Right lobe of liver (tissue), 6 donors: ENCODE results near the gene OPCML. TPM values are rescaled to one million over a fixed set of nuclear protein-coding genes. Genes with fewer than 3 reads are reported as not detected.
A peak's percentile ranks its signal among the peaks of the same experiment; 100 is the strongest.

Experiments used
- ATAC-seq, 4 donors: fragments of 200-7000 bp; cut with Tn5 transposase; one replicate each; pipeline ENCODE4 v1.9.1; 2020; ENCODE audit warnings: mild to moderate bottlenecking in 4 of 4, moderate library complexity in 4 of 4
- DNase-seq, 3 donors: peaks; one replicate each; pipeline ENCODE4 v3.0.0-alpha.2; 2020
- H3K27ac ChIP-seq, 3 donors: fragments of 200-600 bp; one replicate each; pipeline ENCODE4 v1.8.0; 2022
- H3K27me3 ChIP-seq, 2 donors: fragments of 200-600 bp; one replicate each; pipeline ENCODE4 v1.8.0; 2022
- H3K36me3 ChIP-seq, 4 donors: fragments of 200-600 bp; sonication (generic) in 1 of 4; one replicate each; pipeline versions ENCODE4 v1.5.1 to v1.8.0; 2017 to 2022; ENCODE audit warnings: control low read depth in 1 of 4
- H3K4me1 ChIP-seq, 4 donors: fragments of 200-600 bp; sonication (generic) in 1 of 4; one replicate each; pipeline versions ENCODE4 v1.5.1 to v1.8.0; 2017 to 2022; ENCODE audit warnings: control low read depth in 1 of 4
- H3K4me3 ChIP-seq, 3 donors: fragments of 200-600 bp; one replicate each; pipeline ENCODE4 v1.8.0; 2022
- H3K9me3 ChIP-seq, 4 donors: fragments of 200-600 bp; sonication (generic) in 1 of 4; one replicate each; pipeline versions ENCODE4 v1.5.1 to v1.8.0; 2017 to 2022; ENCODE audit warnings: control low read depth in 1 of 4
- POLR2A ChIP-seq: fragments of 450-650 bp; IDR thresholded peaks from one replicate; pipeline ENCODE4 v1.6.1; 2017; ENCODE audit warnings: antibody characterized with exemption, mild to moderate bottlenecking
- WGBS: methylation state at CpG from one replicate; pipeline ENCODE4 v1.1.6; 2018; ENCODE audit warnings: low coverage, low lambda C conversion rate; ENCODE audit not compliant: insufficient coverage; ENCODE audit errors: missing lambda C conversion rate; 5-methylcytosine and 5-hydroxymethylcytosine counted together
- intact Hi-C, 2 donors: fragments of 100-400 bp; cut with DNase I; formaldehyde crosslinking; loops; one replicate each; pipeline versions ENCODE4 v1.11.2 to v1.14.1; 2022
- total RNA-seq, 6 experiments: library from RNA; depleted of rRNA in 2 of 6; stranded (reverse); fragments of >200 nt in 2 of 6; fragmentation: NEBNext Ultra II Directional in 3 of 6; extraction: Animal tissue kit (Norgen Biotek cat#: 25700) in 3 of 6; gene quantifications; one replicate each; pipeline versions ENCODE4 v1.1.0 to v1.2.4, GENCODE V29; 2016 to 2023
- TF ChIP-seq, protein P1 (sequence below), 4 donors: fragments of 200-600 bp in 3 of 4; fragments of 450-650 bp in 1 of 4; IDR thresholded peaks; one replicate each; pipeline versions ENCODE4 v1.5.1 to v1.8.0; 2016 to 2022; ENCODE audit warnings: antibody characterized with exemption in 4 of 4, mild to moderate bottlenecking in 2 of 4
- donor health status: DM: no; HTN: yes; CAD: no.
- donor health status: DM: no; HTN: no; CAD: no.
- donor health status: DM: no; HTN: no; CAD: no.
- donor health status: DM: no; HTN: yes; CAD: no.
- donor health status: DM: no; HTN: yes; CAD: no.

OPCML gene
- total RNA-seq, 6 experiments from 2014 or later: 0.11 TPM; not detected in 5

DNA sequence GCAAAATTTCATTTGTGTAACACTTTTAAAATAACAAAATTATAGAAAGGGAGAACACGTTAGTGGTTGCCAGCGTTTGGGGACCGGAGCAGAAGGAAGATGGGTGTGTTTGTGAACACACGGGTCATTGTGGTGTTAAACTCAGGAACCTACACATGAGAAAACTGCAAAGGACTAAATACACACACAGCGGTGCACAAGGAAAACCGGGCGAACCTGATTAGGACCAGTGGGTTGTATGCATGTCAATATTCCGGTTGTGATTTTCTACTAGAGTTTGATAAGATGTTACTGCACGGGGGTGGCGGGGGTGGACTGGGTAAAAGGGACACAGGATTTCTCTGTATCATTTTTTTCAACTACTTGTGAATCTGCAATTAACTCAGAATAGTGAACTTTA, 351.2 kb downstream of the OPCML start:
- ATAC-seq (no peak), DNase-seq (no peak)
- Histone ChIP-seq H3K4me3 (no peak overlapping the region), H3K9me3 (no peaks in the 10 kb centered on the region), H3K27ac (no peak overlapping the region), H3K27me3 (no peaks in the 10 kb centered on the region), H3K36me3 (no peaks in the 10 kb centered on the region), H3K4me1 (no peaks in the 10 kb centered on the region)
- intact Hi-C loops: no loop called here
- TF ChIP-seq, protein P1, sequence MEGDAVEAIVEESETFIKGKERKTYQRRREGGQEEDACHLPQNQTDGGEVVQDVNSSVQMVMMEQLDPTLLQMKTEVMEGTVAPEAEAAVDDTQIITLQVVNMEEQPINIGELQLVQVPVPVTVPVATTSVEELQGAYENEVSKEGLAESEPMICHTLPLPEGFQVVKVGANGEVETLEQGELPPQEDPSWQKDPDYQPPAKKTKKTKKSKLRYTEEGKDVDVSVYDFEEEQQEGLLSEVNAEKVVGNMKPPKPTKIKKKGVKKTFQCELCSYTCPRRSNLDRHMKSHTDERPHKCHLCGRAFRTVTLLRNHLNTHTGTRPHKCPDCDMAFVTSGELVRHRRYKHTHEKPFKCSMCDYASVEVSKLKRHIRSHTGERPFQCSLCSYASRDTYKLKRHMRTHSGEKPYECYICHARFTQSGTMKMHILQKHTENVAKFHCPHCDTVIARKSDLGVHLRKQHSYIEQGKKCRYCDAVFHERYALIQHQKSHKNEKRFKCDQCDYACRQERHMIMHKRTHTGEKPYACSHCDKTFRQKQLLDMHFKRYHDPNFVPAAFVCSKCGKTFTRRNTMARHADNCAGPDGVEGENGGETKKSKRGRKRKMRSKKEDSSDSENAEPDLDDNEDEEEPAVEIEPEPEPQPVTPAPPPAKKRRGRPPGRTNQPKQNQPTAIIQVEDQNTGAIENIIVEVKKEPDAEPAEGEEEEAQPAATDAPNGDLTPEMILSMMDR (IDR thresholded peaks at IDR 0.05): no peak
- no peak for TF ChIP-seq POLR2A
- 68% methylated on average over 7 of the region's 10 CpGs for WGBS

DNA sequence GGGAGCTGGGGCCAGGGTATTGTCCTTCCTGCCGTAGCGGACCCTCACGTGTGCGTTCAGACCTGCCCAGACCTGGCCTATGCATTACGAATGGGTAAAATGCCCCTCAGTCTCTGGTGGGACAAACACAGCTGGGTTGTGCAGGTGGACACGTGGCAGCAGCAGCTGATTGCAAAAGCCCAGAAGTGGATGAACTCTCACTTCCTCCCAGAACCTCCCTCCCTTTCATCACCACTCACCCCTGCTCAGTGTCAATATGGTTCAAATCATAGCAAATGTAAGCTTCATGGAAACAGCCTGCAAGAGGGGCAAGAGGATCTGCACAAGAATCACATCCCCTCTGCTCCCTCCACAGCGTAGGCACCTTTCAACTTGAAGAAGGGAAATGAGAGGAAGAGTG, 352.1 kb downstream of the OPCML start:
- Histone ChIP-seq H3K27me3 (no peaks in the 10 kb centered on the region), H3K4me3 (no peak overlapping the region), H3K27ac (no peak overlapping the region), H3K4me1 (no peaks in the 10 kb centered on the region), H3K36me3 (no peaks in the 10 kb centered on the region), H3K9me3 (no peaks in the 10 kb centered on the region)
- no peak for ATAC-seq
- DNase-seq: no peak
- WGBS: 64% methylated on average over 6 of the region's 7 CpGs
- intact Hi-C loops: no loop called here
- TF ChIP-seq, protein P1 (IDR thresholded peaks at IDR 0.05): no peak
- no peak for TF ChIP-seq POLR2A

DNA sequence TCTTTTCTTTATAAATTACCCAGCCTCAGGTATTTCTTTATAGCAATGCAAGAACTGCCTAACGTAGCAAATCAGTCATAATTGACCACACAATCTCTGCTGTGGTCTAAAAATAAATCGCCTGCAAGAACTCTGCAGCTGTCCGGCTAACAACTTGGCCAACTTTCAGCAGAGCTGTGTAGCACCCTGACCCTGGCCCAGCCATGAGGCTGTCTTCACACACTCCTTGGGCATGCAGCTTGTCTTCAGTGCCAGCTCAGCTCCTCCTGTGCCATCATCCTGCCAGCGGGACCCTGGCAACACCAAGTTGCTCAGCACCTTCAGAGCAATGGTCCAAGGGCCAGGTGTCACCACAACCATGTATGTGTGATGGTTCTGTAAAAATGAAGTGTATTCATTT, 355.6 kb downstream of the OPCML start:
- H3K27ac ChIP-seq: no peak overlapping the region
- TF ChIP-seq, protein P1 (IDR thresholded peaks at IDR 0.05): no peak
- TF ChIP-seq POLR2A: no peak
- intact Hi-C loops: no loop called here
- DNase-seq: no peak
- H3K9me3 ChIP-seq: no peaks in the 10 kb centered on the region
- WGBS: 35% methylated on average over 3 of the region's 4 CpGs
- no peaks in the 10 kb centered on the region for H3K4me1 ChIP-seq
- no peaks in the 10 kb centered on the region for H3K27me3 ChIP-seq
- no peaks in the 10 kb centered on the region for H3K36me3 ChIP-seq
- ATAC-seq: no peak
- H3K4me3 ChIP-seq: no peak overlapping the region

DNA sequence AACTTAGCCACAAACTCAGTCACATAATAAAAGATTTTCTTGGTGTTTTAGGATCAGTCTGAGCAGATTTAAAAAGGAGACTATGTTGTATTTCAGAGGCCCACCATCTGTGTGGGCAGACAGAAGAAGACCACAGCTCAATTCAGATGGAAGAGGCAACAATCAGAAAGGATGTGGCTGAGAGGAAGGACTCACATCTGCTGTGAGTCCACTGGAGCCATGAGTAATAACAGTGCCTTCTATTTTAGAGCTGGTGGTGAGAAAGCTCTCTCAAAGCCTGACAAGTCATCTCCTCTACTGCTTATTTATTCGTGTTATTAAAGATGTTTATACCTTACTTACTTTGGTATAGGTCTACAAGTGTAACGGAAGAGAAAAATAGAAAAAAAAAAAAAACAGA, 357.2 kb downstream of the OPCML start:
- TF ChIP-seq, protein P1 (IDR thresholded peaks at IDR 0.05): no peak
- TF ChIP-seq POLR2A: no peak
- no peaks in the 10 kb centered on the region for H3K9me3 ChIP-seq
- DNase-seq (no peak), ATAC-seq (no peak)
- no peaks in the 10 kb centered on the region for H3K27me3 ChIP-seq
- no peaks in the 10 kb centered on the region for H3K36me3 ChIP-seq
- no peak overlapping the region for H3K27ac ChIP-seq
- no peak overlapping the region for H3K4me3 ChIP-seq
- no peaks in the 10 kb centered on the region for H3K4me1 ChIP-seq
- 44% methylated on average over 2 of the region's 2 CpGs for WGBS
- intact Hi-C loops: no loop called here

DNA sequence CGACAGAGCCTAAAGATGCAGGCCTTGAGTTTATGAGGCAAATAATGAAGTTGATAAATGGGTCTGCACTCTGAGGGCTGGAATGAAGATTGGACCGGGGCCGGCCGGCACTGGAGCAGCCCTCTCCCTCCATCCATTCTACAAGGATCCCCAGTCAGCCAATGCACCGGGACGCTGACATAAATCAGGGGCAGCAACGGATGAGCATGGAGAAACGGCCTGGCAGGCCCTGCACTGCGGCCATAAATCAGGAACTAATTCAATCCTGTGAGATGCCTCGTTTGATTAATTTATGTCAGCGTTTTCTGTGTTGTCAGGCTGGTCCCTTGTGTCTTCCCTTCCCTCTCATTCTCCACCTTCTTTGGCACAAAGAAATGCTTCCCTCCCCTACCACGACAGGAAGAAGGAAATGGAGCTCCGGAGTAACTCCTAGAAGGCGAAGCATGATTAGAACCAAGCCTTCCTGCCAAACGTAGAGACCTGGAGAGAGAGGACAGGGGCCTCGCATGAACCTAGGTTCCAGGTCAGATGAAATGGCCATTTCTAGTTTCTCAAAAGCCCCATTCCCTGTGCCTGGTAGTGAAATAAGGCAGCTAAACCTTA, 358.4 kb downstream of the OPCML start:
- intact Hi-C loops: no loop called here
- no peaks in the 10 kb centered on the region for H3K4me1 ChIP-seq
- no peak for DNase-seq
- no peaks in the 10 kb centered on the region for H3K9me3 ChIP-seq
- ATAC-seq: peak in 3 of 4 donors; percentile 19 to 49 (median 31)
- WGBS: 47% methylated on average over 14 of the region's 16 CpGs
- no peaks in the 10 kb centered on the region for H3K36me3 ChIP-seq
- TF ChIP-seq POLR2A: no peak
- TF ChIP-seq, protein P1 (IDR thresholded peaks at IDR 0.05): no peak
- no peak overlapping the region for H3K4me3 ChIP-seq
- no peaks in the 10 kb centered on the region for H3K27me3 ChIP-seq
- no peak overlapping the region for H3K27ac ChIP-seq
